Upper lobe of left lung (tissue), 6 donors: ENCODE results near the gene ZNF700. TPM values are rescaled to one million over a fixed set of nuclear protein-coding genes. Genes with fewer than 3 reads are reported as not detected.
"Not testable (repeated sequence)": the region's sequence is repeated elsewhere in the genome, so short reads cannot be mapped to it uniquely, and the experiment has no call there.

ENCODE experiments used
- ATAC-seq, 2 donors: fragments of 200-7000 bp; cut with Tn5 transposase; one replicate each; pipeline ENCODE4 v1.9.1; 2022; ENCODE audit warnings: mild to moderate bottlenecking in 2 of 2, moderate library complexity in 2 of 2; ENCODE audit not compliant: low FRiP score in 2 of 2
- DNase-seq, 2 donors: peaks; one replicate each; pipeline ENCODE4 v3.0.0-alpha.2; 2019 to 2020
- H3K27ac ChIP-seq, 4 donors: fragments of 200-600 bp; sonication (generic); one replicate each; pipeline ENCODE4 v1.5.1; 2016 to 2019
- H3K27me3 ChIP-seq, 4 donors: fragments of 200-600 bp; sonication (generic); one replicate each; pipeline ENCODE4 v1.5.1; 2017 to 2019
- H3K36me3 ChIP-seq, 4 donors: fragments of 200-600 bp; sonication (generic); one replicate each; pipeline ENCODE4 v1.5.1; 2016 to 2019
- H3K4me1 ChIP-seq, 4 donors: fragments of 200-600 bp; sonication (generic); one replicate each; pipeline ENCODE4 v1.5.1; 2018 to 2019
- H3K4me3 ChIP-seq, 4 donors: fragments of 200-600 bp; sonication (generic); one replicate each; pipeline ENCODE4 v1.5.1; 2017 to 2019; ENCODE audit warnings: mild to moderate bottlenecking in 2 of 4, moderate library complexity in 1 of 4
- H3K9me3 ChIP-seq, 4 donors: fragments of 200-600 bp; sonication (generic); one replicate each; pipeline ENCODE4 v1.5.1; 2018 to 2019
- EP300 ChIP-seq, 4 donors: sonication (generic); formaldehyde crosslinking; IDR thresholded peaks; one replicate each; pipeline ENCODE4 v1.5.1; 2017; ENCODE audit warnings: antibody characterized with exemption in 4 of 4, control low read depth in 2 of 4
- POLR2A ChIP-seq, 4 donors: fragments of 450-650 bp; IDR thresholded peaks; one replicate each; pipeline ENCODE4 v1.5.1; 2016 to 2017; ENCODE audit warnings: antibody characterized with exemption in 4 of 4, mild to moderate bottlenecking in 2 of 4
- POLR2AphosphoS5 ChIP-seq, 2 donors: sonication (generic); formaldehyde crosslinking; IDR thresholded peaks; one replicate each; pipeline ENCODE4 v1.5.1; 2017; ENCODE audit warnings: antibody characterized with exemption in 2 of 2
- WGBS, 2 donors: methylation state at CpG; one replicate each; pipeline ENCODE4 v1.1.5; 2017 to 2018; 5-methylcytosine and 5-hydroxymethylcytosine counted together
- total RNA-seq, 6 donors: library from RNA; depleted of rRNA in 4 of 6; stranded (reverse); fragments of >200 nt in 4 of 6; gene quantifications; one replicate each; pipeline versions ENCODE4 v1.1.0 to v1.2.1, GENCODE V29; 2016 to 2021
- TF ChIP-seq, protein P1 (sequence below), 6 experiments: fragments of 450-650 bp in 4 of 6; fragments of 200-600 bp in 2 of 6; sonication (generic) in 2 of 6; IDR thresholded peaks; one replicate each; pipeline ENCODE4 v1.5.1; 2016 to 2019; ENCODE audit warnings: antibody characterized with exemption in 6 of 6
- donor health status: DM: no; HTN: no; CAD: no; lungs with moderate emphysema.
- donor health status: DM: no; HTN: yes; CAD: no; lungs with severe emphysema.

Gene ZNF700
- total RNA-seq, 6 donors from 2014 or later: 10.5 to 47.1 (median 14.9) TPM

DNA sequence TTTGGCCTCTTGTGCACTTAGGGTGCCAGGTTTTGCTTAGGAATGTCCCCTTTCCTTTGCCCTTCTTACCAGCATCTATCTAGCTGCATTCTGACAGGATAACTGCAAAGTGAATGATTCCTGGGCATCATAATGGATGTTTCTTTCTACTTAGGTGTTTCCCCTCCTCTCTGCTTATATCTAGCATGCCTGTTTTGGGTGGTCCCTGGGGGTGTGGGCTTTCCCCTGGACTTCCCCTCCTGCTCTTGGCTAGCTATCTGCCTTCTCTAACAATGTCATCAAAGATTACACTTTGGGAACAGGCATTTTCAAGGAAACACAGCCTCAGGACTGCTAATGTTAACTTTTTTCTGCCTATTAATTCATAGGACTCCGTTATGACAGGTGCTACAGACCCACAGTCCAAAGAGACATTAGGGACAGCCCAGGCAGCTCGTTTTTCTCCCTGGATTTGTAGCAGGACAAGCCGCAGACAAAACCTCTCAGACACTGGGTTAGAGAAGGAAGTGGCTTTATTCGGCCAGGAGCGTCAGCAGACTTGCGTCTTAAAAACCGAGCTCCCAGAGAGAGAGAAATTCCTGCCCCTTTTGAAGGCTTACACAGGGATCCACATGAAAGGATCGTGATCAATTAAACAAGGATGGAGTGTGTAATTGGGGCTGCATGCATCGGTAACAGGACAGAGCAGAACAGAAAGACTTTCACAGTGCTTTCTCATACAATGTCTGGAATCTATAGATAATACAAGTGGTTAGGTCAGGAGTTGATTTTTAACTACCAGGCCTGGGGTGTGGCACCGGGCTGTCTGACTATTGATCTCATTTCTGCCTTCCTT is 17.3 kb downstream of the ZNF700 start:
- Histone ChIP-seq H3K4me3 (no peak overlapping the region), H3K36me3 (peaks cover 6 to 61% (median 41%) of the 10 kb centered on the region in 4 donors)

DNA sequence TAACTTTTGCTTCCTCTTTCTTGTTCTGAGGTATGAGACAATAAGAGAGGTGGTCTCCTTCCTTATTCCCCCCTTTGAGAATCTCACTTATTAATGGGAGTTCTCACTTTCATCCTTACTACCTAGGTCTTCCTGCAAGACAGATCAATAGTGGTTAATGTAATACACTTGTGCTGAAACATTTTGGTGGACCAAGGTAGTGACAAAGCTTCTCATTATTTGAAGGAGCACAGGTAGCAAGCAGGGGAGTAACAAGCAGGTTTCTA is 17.9 kb downstream of the ZNF700 start:
- no peaks in the 10 kb centered on the region for H3K27me3 ChIP-seq
- H3K4me1 ChIP-seq: no peaks in the 10 kb centered on the region
- peaks cover 11 to 67% (median 46%) of the 10 kb centered on the region in 4 donors for H3K36me3 ChIP-seq
- no peak overlapping the region for H3K27ac ChIP-seq
- ATAC-seq (no peak), DNase-seq (no peak)
- TF ChIP-seq POLR2A (IDR thresholded peaks at IDR 0.05): no peak
- no peak for TF ChIP-seq EP300 (IDR thresholded peaks at IDR 0.05)
- TF ChIP-seq, protein P1, sequence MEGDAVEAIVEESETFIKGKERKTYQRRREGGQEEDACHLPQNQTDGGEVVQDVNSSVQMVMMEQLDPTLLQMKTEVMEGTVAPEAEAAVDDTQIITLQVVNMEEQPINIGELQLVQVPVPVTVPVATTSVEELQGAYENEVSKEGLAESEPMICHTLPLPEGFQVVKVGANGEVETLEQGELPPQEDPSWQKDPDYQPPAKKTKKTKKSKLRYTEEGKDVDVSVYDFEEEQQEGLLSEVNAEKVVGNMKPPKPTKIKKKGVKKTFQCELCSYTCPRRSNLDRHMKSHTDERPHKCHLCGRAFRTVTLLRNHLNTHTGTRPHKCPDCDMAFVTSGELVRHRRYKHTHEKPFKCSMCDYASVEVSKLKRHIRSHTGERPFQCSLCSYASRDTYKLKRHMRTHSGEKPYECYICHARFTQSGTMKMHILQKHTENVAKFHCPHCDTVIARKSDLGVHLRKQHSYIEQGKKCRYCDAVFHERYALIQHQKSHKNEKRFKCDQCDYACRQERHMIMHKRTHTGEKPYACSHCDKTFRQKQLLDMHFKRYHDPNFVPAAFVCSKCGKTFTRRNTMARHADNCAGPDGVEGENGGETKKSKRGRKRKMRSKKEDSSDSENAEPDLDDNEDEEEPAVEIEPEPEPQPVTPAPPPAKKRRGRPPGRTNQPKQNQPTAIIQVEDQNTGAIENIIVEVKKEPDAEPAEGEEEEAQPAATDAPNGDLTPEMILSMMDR (IDR thresholded peaks at IDR 0.05): no peak
- TF ChIP-seq POLR2AphosphoS5 (IDR thresholded peaks at IDR 0.05): no peak
- peaks cover 66 to 92% (median 91%) of the 10 kb centered on the region in 4 donors for H3K9me3 ChIP-seq
- no peak overlapping the region for H3K4me3 ChIP-seq

More for the DNA sequence above, 17.3 kb downstream of the ZNF700 start:
- no peak overlapping the region for H3K27ac ChIP-seq
- WGBS, 2 donors: 94 to 99% methylated on average over 10 of the region's 10 CpGs
- no peaks in the 10 kb centered on the region for H3K27me3 ChIP-seq
- H3K9me3 ChIP-seq: peaks cover 61 to 92% (median 89%) of the 10 kb centered on the region in 4 donors
- TF ChIP-seq, protein P1 (IDR thresholded peaks at IDR 0.05): no peak
- TF ChIP-seq POLR2A (IDR thresholded peaks at IDR 0.05) (no peak), POLR2AphosphoS5 (IDR thresholded peaks at IDR 0.05) (no peak), EP300 (IDR thresholded peaks at IDR 0.05) (no peak)
- no peak for ATAC-seq
- DNase-seq: no peak
- no peaks in the 10 kb centered on the region for H3K4me1 ChIP-seq

DNA sequence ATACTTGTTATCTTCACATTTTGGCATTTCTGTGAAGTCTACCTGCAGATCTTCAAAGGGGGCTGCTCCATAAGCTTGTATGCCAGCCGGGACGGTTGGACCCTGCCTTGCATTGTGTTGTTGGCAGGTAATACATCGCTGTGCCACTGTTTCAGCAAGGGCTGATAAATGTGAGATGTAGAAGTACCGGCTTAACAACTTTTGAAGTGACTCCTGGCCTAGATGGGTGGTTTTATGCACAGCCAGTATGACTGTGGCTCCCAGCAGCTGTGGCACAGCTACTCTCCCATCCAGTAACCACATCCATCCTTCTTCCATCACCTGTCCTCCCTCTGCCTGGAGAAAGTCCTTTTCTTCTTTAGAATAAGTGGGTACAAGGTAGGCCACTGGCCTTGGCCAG is 19.7 kb downstream of the ZNF700 start:
- no peaks in the 10 kb centered on the region for H3K4me1 ChIP-seq
- 94% methylated on average over 2 to 4 of the region's 4 CpGs for WGBS, 2 donors
- no peak overlapping the region for H3K4me3 ChIP-seq
- peaks cover 26 to 85% (median 65%) of the 10 kb centered on the region in 4 donors for H3K36me3 ChIP-seq
- H3K27ac ChIP-seq: no peak overlapping the region
- DNase-seq (no peak), ATAC-seq (no peak)
- H3K27me3 ChIP-seq: no peaks in the 10 kb centered on the region
- peaks cover 85 to 100% (median 99%) of the 10 kb centered on the region in 4 donors for H3K9me3 ChIP-seq
- no peak for TF ChIP-seq POLR2AphosphoS5 (IDR thresholded peaks at IDR 0.05)
- TF ChIP-seq, protein P1 (IDR thresholded peaks at IDR 0.05): no peak
- TF ChIP-seq POLR2A (IDR thresholded peaks at IDR 0.05): no peak
- TF ChIP-seq EP300 (IDR thresholded peaks at IDR 0.05): no peak

DNA sequence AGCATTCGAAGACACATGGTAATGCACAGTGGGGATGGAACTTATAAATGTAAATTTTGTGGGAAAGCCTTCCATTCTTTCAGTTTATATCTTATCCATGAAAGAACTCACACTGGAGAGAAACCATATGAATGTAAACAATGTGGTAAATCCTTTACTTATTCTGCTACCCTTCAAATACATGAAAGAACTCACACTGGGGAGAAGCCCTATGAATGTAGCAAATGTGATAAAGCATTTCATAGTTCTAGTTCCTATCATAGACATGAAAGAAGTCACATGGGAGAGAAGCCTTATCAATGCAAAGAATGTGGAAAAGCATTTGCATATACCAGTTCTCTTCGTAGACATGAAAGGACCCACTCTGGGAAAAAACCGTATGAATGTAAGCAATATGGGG is 23.7 kb downstream of the ZNF700 start:
- Histone ChIP-seq H3K27me3 (no peaks in the 10 kb centered on the region), H3K4me1 (no peaks in the 10 kb centered on the region), H3K27ac (no peak overlapping the region), H3K9me3 (peaks cover 79 to 100% (median 99%) of the 10 kb centered on the region in 4 donors), H3K36me3 (peaks cover 26 to 62% (median 48%) of the 10 kb centered on the region in 4 donors), H3K4me3 (no peak overlapping the region)
- ATAC-seq (no peak), DNase-seq (no peak)
- no peak for TF ChIP-seq EP300 (IDR thresholded peaks at IDR 0.05)
- TF ChIP-seq POLR2AphosphoS5 (IDR thresholded peaks at IDR 0.05): no peak
- TF ChIP-seq POLR2A (IDR thresholded peaks at IDR 0.05): no peak
- TF ChIP-seq, protein P1 (IDR thresholded peaks at IDR 0.05): no peak
- 94 to 97% methylated on average over 3 of the region's 3 CpGs for WGBS, 2 donors

- peaks cover 73 to 99% (median 96%) of the 10 kb centered on the region in 4 donors for H3K9me3 ChIP-seq
Observed at GRCh38 chr19:11949201-11949600, 24.3 kb downstream of the ZNF700 start.

DNA sequence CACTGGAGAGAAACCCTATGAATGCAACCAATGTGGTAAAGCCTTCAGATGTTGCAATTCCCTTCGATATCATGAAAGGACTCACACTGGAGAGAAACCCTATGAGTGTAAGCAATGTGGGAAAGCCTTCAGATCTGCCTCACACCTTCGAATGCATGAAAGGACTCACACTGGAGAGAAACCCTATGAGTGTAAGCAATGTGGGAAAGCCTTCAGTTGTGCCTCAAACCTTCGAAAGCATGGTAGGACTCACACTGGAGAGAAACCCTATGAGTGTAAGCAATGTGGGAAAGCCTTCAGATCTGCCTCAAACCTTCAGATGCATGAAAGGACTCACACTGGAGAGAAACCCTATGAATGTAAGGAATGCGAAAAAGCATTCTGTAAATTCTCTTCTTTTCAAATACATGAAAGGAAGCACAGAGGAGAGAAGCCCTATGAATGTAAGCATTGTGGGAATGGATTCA is 24.7 kb downstream of the ZNF700 start:
- Histone ChIP-seq H3K9me3 (peaks cover 69 to 99% (median 94%) of the 10 kb centered on the region in 4 donors), H3K36me3 (peaks cover 26 to 52% (median 45%) of the 10 kb centered on the region in 4 donors)
- not testable (repeated sequence) for H3K27ac ChIP-seq, H3K27me3 ChIP-seq, H3K4me1 ChIP-seq, H3K4me3 ChIP-seq, ATAC-seq, DNase-seq
- 91 to 97% methylated on average over 4 of the region's 4 CpGs for WGBS, 2 donors

More at GRCh38 chr19:11949201-11949600, 24.3 kb downstream of the ZNF700 start:
- Histone ChIP-seq H3K4me1 (no peaks in the 10 kb centered on the region), H3K36me3 (peaks cover 26 to 56% (median 48%) of the 10 kb centered on the region in 4 donors), H3K27me3 (no peaks in the 10 kb centered on the region), H3K4me3 (no peak overlapping the region), H3K27ac (no peak overlapping the region)
- no peak for DNase-seq
- TF ChIP-seq POLR2A (IDR thresholded peaks at IDR 0.05) (no peak), EP300 (IDR thresholded peaks at IDR 0.05) (no peak), POLR2AphosphoS5 (IDR thresholded peaks at IDR 0.05) (no peak)
- TF ChIP-seq, protein P1 (IDR thresholded peaks at IDR 0.05): no peak
- ATAC-seq: no peak
- 90 to 94% methylated on average over 4 of the region's 4 CpGs for WGBS, 2 donors
